ENCODE data around the gene CST7. TPM values are rescaled to one million over a fixed set of nuclear protein-coding genes. Genes with fewer than 3 reads are reported as not detected.

CST7 gene
- total and polyA plus RNA-seq, 2 of the 13 experiments (the other 11 are each of a cell fraction or from before 2014, with no cell fraction given) = not detected

GRCh38 chr20:24996449-24997377, 47.6 kb downstream of the CST7 start (continued):
- TF ChIP-seq ZBTB40 (IDR thresholded peaks at IDR 0.05) = no peak
- no peak for TF ChIP-seq ZBTB40 (CRISPR knock-in tag; IDR thresholded peaks at IDR 0.05)
- TF ChIP-seq ZNF782 (CRISPR knock-in tag; IDR thresholded peaks at IDR 0.05; ENCODE audit: borderline replicate concordance) = no peak
- TF ChIP-seq ZNF850 (CRISPR knock-in tag; conservative IDR thresholded peaks at IDR 0.05) = no peak
- TF ChIP-seq, protein P1, sequence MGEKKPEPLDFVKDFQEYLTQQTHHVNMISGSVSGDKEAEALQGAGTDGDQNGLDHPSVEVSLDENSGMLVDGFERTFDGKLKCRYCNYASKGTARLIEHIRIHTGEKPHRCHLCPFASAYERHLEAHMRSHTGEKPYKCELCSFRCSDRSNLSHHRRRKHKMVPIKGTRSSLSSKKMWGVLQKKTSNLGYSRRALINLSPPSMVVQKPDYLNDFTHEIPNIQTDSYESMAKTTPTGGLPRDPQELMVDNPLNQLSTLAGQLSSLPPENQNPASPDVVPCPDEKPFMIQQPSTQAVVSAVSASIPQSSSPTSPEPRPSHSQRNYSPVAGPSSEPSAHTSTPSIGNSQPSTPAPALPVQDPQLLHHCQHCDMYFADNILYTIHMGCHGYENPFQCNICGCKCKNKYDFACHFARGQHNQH (CRISPR knock-in tag; IDR thresholded peaks at IDR 0.05) = no peak
- no peak for TF ChIP-seq ZNF839 (CRISPR knock-in tag; IDR thresholded peaks at IDR 0.05; ENCODE audit: borderline replicate concordance)
- TF ChIP-seq ZNF883 (CRISPR knock-in tag; IDR thresholded peaks at IDR 0.05; ENCODE audit: not compliant biosample characterization) = no peak
- no peak for TF ChIP-seq XBP1 (CRISPR knock-in tag; IDR thresholded peaks at IDR 0.05)

Data from HepG2 (cell line).